GM18511 (cell line): ENCODE measurements around the gene SNRPD3.

Experiments
- ATAC-seq: cut with Tn5 transposase; IDR thresholded peaks from one replicate; pipeline ENCODE4 v1.9.1; 2021; ENCODE audit warnings: mild to moderate bottlenecking, moderate library complexity; ENCODE audit not compliant: unreplicated experiment

SNRPD3 gene

DNA sequence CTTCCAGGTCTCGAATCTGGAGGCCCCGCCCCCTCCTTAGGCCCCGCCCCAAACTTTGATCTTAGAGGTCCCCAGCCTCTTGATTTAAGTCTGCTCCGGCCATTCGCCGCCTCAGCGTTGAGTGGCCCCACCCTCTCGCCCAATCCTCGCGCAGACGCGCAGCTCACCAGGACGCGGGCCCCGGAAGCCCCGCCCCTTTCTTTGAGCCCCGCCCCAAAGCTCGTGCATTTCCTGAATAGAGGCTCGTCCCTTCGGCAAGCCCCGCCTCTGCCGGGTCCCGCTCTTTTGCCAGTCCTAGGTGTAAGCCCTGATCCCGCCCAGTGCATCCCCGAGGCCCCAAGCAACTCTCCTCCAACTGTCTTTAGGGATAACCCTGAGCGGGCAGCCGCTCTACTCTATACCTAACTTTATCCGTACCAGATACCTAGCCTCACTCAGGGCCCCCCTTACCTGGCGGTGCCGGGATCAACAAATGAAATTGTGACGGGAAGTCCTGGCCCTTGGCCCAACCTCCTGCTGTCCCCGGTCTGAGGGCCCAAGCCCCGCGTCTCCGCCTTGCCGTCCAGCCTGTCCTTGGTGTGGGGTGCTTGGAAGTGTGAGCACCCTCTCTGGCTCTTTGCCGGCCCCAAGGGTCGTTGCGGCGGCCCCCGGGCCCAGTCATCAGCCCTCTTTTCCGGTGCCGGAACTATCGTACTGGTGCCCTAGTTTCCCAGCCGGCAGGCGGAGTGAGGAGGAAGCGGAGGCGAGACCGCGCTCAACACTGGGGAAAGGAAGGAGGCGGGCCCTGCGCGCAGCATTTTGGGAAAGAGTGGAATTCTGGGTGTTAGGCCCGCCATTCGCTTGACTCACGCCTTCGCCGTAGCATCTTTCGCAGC is at the start of gene SNRPD3:
Gene SNRPD3, plus strand, starts transcription at position 835 of the 875 bp plus-strand sequence. CDS start 1,676 bp downstream, outside the sequence.
- ATAC-seq, result peak; percentile 80

DNA sequence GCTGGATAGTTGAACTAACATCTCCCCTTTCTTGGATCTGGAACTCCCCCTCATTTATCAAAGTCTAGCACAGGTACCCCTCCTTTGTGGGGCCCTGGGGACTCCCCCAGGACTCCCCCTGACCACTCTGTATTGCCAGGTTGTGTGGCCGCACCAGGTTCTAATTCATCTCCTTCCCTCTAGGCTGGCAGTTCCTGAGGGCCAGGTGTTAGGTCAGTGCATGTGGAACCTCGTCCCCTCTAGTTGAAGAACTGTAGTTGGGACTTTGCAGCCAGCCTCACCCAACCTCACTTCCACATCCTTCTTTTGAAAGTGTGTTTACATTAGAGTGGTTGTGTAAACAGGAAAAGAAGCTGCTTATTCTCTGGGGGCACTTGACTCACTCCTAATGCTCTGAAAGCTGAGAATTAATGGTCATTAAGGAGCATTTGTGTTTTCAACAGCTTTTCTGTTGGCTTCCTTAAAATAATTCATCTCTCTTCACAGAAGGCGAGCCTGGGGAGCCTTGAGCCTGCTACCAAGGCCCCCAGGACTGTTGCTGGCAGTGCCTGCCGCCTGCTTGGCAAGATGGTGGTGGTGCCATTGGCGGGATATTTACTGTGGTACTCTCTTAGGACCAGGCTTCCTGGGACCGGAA is 48.9 kb upstream of the SNRPD3 start:
- ATAC-seq, result no peak

DNA sequence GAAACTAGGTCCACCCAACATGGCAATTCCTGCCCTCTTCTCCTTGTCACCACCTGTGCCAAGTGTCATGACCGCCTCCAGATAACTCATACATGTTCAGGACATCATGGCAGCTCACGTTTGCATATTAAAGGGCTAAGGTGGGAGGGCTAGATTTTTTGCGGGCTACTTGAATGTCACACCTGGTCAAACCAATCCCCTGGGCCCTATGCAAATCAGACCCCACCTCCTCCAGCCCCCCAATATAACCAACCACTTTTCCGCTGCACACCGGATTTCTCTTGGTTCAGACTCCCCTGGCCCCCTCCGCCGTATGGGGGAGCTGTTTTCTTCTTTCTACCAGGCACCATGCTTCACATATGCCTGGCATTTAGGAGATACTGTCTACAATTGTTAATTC is 48.1 kb upstream of the SNRPD3 start:
- ATAC-seq, result no peak

DNA sequence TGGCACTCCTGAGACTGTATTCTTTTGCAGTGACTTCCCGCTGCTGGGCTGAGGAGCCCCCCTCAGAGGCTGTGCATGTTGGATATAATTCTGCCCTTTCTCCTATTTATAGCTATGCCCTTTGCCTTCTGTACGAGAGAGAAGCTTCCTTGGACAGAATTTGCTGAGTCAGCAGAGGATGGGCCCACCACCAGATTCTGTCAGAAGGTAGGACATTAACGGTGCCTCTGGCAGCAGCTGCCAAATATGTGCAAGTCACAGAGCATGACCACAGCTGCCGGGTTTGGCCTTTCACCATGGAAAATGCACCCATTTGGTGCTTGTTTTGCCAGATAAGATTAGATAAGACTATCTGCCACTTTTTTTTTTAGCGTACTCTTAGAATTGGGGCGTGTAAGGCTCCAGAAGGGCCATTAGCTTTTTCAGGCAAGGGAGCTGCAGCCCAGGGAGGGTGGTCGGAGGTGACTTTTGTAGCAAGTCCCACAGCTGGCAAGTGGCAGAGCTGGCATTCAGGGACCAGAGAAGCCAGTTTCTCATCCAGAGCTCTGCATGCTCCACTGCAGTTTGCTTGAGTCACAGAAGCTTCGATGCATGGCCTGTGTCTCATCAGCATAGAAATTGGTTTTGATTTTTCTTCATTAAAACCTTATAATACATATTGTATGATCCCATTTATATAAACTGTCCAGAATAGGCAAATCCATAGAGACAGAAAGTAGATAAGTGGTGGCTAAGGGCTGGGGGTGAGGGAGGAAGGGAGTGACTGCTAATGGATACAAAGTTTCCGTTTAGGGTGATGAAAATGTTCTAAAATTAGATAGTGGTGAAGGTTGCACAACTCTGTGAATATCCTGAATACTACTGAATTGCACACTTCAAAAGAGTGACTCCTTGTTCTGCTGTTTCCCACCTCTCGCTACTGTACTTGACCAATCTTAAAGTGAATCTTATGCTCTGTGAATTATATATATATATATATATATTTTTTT is 44.9 kb upstream of the SNRPD3 start:
- no peak for ATAC-seq

DNA sequence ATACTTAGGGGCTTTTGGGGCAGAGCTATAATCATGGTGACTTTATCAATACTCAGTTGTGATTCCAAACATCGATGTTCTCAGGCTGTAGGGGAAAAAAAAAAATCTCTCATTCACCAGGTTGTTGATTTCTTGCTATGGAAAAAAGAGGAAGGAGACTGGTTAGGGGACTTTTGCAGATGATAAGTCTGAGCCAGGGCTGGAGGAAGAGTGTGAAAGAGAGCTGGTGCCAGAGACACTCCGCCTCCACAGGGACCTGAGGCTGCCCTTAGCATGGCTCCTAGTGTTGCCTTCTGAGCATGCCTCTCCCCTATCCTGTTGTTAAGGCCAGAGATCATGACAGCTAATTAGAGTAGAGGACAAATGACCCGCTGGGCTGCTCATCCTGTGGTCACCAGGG is 43.8 kb upstream of the SNRPD3 start:
- no peak for ATAC-seq

DNA sequence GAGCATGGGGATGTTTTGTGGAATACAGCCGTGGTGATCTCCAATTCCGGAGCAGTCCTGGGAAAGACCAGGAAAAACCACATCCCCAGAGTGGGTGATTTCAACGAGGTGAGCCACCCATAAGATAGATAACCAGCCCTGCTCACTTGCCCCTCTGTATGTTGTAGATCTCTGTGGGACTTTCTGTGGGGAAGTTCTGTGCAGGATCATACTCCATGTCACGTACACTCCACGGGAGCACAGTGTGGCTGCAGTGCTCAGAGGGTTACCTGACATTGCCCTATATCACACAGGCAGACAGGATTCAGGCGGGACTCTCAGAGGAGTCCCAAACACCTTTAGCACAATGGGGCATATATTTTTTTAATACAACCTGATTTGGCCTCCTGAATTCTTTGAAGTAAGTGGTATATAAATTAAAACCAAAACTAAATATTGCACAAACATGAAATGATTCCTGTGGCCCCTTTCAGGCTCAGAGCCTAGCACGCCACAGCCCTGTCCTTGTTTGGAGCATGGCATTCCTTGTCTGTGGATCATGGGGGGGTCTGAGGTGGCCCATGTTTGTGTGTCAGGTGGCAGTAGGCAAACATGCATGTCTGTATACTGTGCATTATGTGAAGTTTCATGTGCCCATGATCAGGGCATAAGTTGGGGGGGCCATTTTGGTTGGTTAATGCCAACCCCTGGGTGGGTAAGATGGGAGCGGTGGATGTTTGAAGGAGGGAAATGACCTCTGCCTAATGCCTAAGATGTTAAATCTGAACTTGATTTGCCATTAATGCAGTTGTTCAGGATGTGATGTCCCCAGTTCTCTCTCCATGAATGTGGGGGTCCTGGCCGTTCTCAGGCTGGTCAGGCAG is 42.2 kb upstream of the SNRPD3 start:
- no peak for ATAC-seq

DNA sequence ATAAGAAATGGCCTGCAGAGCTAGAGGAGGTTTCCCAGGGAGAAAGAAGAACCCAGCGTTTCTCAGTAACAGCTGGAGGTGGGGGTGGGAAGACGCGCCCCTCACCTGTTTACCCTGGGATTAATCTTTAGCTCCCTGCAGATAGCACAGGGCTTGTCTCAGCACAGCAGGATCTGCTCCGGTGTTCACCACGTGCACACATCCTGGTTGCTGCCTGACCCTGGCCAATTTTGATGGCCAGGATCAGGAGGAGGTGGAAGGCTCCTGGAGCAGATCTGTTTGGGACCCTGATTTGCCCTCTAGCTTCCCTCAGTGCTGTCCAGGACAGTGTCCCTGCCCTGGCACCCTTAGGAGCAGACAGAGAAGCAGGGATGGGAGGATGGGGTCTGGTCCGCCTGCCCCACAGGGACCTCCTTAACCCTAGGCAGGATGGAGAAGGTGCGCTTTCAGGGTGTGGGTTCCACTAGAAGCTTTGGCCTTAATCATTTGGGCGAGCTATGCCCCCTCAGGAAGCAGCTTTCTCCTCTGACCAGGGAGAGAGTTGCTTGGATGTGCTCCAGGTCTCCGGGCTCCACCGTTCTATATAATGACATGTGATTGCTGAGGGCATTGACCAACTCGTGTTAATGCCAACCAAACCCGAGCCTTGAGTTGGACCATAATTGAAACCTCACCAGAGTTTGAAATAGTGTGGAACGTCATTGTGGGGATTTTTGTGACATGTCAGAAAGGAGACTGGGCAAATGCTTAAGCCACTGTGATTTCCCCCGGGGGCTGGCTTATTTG is 41.4 kb upstream of the SNRPD3 start:
- ATAC-seq, result no peak

DNA sequence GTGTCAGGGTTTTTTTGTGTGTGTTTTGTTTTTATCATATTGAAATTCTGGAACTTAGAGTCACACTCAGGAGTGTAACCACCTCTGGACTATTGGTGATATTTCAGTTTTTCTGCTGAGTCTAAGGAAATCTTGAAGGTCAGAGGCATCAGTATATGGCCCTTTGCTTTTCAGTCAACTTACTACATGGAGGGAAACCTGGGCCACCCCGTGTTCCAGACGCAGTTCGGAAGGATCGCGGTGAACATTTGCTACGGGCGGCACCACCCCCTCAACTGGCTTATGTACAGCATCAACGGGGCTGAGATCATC is 40.8 kb upstream of the SNRPD3 start:
- no peak for ATAC-seq

DNA sequence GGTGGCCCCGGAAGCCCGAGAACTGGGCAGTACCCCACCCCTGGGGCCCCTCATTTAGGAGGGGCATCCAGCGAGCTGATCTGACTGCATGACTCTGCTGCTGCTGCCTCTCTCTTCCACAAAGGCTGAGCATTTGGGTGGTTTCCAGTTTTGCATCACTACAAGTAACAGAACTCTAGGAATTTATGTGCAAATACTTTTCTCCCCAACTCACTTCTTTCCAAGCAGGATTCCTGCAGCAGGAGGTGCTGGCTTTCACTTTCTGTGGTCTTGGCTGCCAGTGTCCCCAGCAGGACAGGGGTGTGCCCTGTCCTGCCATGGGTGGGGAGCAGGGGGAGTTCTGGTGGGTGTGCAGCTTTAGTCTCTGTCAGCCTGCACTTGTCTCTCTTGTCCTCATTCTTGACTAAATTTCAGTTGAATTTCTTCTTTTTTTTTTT is 39.5 kb upstream of the SNRPD3 start:
- ATAC-seq, result no peak

DNA sequence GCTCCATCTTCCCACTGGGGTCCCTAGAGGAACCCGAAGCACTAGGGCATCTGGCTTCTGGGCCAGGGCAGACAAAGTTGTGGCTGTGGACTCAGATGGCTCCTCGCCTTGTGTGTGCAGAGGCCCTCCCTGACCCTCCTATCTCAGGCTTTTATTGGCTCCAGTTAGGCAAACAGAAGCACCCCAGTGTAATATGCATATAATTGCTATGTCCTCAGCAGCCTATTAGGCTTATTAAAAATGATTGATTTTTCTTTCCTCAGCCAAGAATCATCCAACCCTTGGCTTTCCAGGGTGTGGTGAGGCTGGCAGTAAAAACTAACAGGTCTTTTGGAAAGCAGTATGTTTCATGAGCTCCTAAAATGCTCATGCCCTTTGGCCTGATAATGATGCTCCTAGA is 38.4 kb upstream of the SNRPD3 start:
- ATAC-seq, result no peak

DNA sequence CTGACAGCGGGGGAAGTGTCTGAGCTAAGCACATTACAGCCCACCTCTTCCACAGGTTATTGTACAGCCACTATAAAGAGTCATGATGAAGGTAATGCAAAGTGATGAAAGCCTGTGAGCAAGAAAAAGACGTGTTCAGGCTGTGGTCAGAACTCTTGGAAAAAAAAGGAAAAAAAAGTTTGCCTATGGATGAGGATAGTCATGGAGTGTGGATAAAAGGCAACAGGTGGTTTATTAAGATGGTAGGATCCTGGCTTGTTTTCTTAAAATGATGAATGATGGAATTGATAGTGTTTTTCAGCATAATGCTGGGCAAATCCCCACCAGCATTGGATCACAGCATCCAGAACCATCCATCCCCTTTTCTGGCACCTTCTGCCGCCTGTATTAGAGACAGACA is 37.6 kb upstream of the SNRPD3 start:
- ATAC-seq, result no peak

DNA sequence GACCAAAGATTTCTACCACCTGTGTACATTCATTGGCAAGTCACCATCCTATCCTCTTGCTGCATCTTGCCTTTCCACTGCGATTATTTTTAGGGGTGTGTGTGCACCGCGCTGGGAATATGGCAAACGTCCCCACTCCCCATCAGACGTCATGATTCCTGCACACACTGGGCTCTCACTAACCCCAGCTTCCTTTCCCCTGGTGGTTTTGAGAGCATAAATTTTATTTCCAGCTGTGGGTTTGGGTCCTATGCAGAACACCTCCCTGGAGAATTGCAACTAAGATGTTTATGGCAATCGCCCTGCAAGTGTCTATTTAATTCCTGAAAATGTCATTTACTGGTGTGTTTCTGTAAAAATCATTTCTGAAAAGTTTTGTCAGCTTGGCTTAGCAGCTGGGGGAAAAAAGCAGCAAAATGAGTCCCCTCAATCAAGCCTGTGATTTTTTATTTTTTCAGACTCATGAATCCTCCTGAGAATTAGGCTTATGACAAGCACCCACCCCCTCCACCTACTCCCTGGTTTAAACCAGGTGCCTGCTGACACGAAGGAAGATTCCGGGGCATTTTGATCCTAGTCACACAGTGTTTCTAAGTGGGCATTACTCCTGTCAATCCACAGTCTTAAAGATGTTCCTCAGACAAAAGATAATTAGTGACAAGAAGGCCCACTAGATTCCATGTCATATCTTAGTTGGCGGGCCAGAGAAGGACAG is 36.9 kb upstream of the SNRPD3 start:
- ATAC-seq, result no peak

DNA sequence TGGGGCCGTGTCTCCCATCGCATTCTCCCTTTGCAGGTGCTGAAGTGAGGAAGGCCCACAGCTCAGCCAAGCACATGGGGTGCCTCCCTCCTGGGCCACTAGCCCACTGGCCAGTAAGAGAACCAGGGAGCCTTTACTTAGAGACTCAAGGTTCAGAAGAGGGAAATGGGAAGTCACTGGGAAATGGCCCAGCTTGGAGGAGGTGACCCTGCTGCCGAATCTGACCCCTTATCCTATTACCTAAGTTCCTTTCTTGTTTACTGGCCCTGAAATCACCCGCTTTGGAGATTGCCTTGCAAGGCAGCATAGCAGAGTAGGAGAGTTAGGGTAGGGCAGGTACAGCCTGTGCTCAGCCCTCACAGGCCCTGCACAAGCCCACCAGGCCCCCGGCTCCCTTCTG is 36.3 kb upstream of the SNRPD3 start:
- no peak for ATAC-seq

DNA sequence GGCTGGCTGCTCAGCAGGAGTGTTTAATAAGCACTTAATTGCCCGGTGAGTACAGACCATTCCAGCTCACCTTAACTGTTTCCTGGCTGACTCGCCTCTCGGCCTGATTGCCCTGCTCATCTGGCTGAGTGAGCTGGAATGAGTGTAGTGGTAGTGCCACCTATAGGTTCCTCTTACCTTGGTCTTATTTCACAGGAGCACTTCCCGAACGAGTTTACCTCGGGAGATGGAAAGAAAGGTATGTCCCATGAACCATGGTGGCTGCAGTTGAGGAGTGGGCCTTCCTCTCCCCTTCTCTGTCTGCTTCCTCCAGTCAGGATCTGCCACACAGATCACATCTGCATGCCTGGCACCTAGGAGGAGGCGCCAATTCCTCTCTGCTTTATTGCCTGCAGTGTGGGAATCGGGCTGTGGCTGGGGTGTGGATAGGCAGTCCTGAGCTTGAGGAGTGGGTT is 34.0 kb upstream of the SNRPD3 start:
- peak; percentile 55 for ATAC-seq

DNA sequence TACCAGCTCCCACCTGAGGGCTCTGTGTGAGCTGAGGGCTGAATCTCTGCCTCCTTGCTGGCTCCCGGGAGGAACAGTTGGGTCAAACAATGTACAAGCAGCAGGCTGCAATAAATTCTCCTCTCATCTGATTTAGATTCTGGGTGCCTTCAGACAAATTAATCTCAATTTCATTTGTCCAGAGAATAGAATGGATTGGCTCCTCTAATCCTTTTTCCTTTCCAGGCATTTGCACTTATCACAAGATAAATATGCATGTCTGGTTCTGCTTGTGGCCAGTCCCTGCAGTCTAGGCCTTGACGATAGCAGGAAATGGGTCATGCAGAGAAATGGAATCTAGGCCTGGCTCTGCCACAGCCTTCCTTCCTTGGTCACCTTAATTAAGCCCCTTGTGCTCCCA is 31.9 kb upstream of the SNRPD3 start:
- ATAC-seq, result no peak

DNA sequence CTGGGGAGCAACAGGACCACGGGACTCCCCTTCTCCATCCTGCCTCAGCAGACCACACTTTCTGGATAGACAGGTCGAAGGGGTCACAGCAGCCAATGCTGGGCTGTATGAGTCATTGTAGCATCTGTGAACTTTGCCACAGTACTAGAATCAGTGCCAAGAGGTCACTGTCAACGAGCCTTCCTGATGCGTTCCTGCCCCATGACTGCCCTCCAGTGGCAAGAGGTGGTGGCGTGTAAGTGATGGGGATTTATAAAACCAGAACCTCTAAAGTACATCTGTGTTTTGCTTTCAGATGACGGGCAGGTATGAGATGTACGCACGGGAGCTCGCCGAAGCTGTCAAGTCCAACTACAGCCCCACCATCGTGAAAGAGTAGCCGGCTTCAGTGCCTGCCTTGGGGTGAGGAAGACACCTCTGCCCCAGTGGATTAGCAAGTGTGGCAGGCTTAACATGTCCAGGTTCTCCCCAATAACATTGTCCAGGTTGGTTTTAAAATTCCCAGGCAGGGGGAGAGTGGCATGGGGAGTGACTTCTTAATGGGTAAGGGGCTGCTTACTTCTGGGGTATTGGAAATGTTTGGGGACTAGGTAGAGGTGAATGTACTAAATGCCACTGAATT is 30.3 kb upstream of the SNRPD3 start:
- ATAC-seq, result peak; percentile 83

DNA sequence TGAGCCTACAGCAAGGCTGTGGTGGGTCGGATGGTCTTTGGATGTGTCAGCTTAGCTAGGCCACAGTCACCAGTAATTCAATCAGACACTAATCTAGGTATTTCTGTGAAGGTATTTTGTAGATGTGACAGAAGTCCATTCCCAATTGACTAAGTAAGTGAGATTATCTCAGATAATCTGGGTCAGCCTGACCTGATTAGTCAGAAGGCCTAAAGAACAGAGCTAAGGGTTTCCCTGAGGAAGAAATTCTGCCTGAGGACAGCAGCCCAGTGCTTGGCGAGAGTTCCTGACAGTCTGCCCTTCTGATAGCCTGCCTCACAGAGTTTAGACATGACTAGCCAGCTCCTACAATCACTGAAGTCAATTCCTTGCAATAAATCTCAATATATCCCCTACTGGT is 29.6 kb upstream of the SNRPD3 start:
- ATAC-seq, result no peak

DNA sequence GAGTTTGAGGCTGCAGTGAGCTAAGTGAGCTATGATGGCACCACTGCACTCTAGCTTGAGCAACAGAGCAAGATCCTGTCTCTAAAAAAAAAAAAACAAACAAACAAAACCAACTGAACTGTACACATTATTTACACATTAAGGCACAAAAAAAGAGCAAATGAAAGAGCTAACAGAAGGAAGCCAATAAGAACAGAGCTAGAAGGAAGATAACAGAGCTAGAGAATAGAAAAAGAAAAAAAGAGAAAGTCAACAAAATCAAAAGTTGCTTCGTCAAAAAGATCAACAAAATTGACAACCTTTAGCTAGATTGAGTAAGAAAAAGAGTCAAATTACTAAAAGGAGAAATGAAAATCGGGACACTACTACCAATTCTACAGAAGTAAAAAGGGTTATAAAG is 25.9 kb upstream of the SNRPD3 start:
- no peak for ATAC-seq
